A673 (cell line): ENCODE results near the gene NUDT2. TPM values are rescaled to one million over a fixed set of nuclear protein-coding genes. Genes with fewer than 3 reads are reported as not detected.
A peak's percentile ranks its signal among the peaks of the same experiment; 100 is the strongest.

Experiments
- BruUV-seq: library from RNA; stranded (reverse); fragments of 400-500 nt; replicated peaks from 2 replicates; lab custom pipeline; 2021; lab: Mats Ljungman, UMichigan
- CTCF ChIA-PET: fragments of 300-600 bp; sonication (Branson Sonifier 250); formaldehyde crosslinking; loops from one replicate; lab custom pipeline; 2022; ENCODE audit warnings: antibody characterized with exemption; lab: Charles Lee
- POLR2A ChIA-PET: fragments of 300-600 bp; sonication (Branson Sonifier 250); formaldehyde crosslinking; loops from one replicate; lab custom pipeline; 2022; ENCODE audit warnings: antibody characterized with exemption; ENCODE audit not compliant: low non-redundant PET; lab: Charles Lee
- DNase-seq: peaks from one replicate; pipeline ENCODE4 v3.0.0-alpha.2; 2015; ENCODE audit warnings: low spot score
- H3K27ac ChIP-seq: fragments of 200-600 bp; sonication (generic); 2 replicates; pipeline ENCODE4 v1.5.1; 2016; ENCODE audit warnings: mixed run types, low read depth, mild to moderate bottlenecking, mixed read lengths, antibody characterized with exemption, low read length; ENCODE audit not compliant: poor library complexity, severe bottlenecking
- H3K27me3 ChIP-seq: fragments of 200-600 bp; sonication (generic); replicated peaks from 2 replicates; pipeline ENCODE4 v1.6.1; 2017; ENCODE audit warnings: mixed run types, low read depth, mild to moderate bottlenecking, mixed read lengths, antibody characterized with exemption, low read length; ENCODE audit not compliant: insufficient read depth, poor library complexity
- H3K36me3 ChIP-seq: fragments of 200-600 bp; sonication (generic); 2 replicates; pipeline ENCODE4 v1.6.1; 2016; ENCODE audit warnings: mixed run types, mild to moderate bottlenecking, mixed read lengths, antibody characterized with exemption, low read length; ENCODE audit not compliant: insufficient read depth, poor library complexity, severe bottlenecking
- H3K4me1 ChIP-seq: fragments of 200-600 bp; sonication (generic); 2 replicates; pipeline ENCODE4 v1.6.1; 2017; ENCODE audit warnings: mixed run types, mild to moderate bottlenecking, mixed read lengths, antibody characterized with exemption, low read length; ENCODE audit not compliant: insufficient read depth, poor library complexity, severe bottlenecking
- H3K4me3 ChIP-seq: fragments of 200-600 bp; sonication (generic); 2 replicates; pipeline ENCODE4 v1.5.1; 2016; ENCODE audit warnings: low read depth, mixed run types, mild to moderate bottlenecking, mixed read lengths, low read length; ENCODE audit not compliant: poor library complexity, severe bottlenecking
- H3K9me3 ChIP-seq: fragments of 200-600 bp; sonication (generic); 2 replicates; pipeline ENCODE4 v1.6.1; 2016; ENCODE audit warnings: mixed run types, low read depth, mild to moderate bottlenecking, mixed read lengths, antibody characterized with exemption, low read length; ENCODE audit not compliant: poor library complexity, severe bottlenecking
- CTCF ChIP-seq: fragments of 300-800, 200-600 bp; sonication (generic); conservative IDR thresholded peaks from 2 replicates; pipeline ENCODE4 v1.5.1; 2017; ENCODE audit warnings: low read depth, mild to moderate bottlenecking, antibody characterized with exemption, low read length, moderate library complexity, mixed read lengths
- EZH2 ChIP-seq: fragments of 200-600 bp; sonication (generic); IDR thresholded peaks from 2 replicates; pipeline ENCODE4 v1.6.1; 2017; ENCODE audit warnings: borderline replicate concordance, low read depth, mild to moderate bottlenecking, mixed read lengths, antibody characterized with exemption, low read length; ENCODE audit not compliant: poor library complexity, severe bottlenecking
- intact Hi-C: fragments of 100-400 bp; cut with micrococcal nuclease; formaldehyde crosslinking; loops from one replicate; pipeline ENCODE4 v1.10.0; 2022; ENCODE audit not compliant: unreplicated experiment
- total RNA-seq: library from RNA; stranded (reverse); gene quantifications from 2 replicates; pipeline ENCODE4 v1.2.3, GENCODE V29; 2021

Gene NUDT2
- total RNA-seq, 1 experiment from 2014 or later = 19.1 TPM

GRCh38 chr9:34318163-34318790, 11.1 kb upstream of the NUDT2 start:
- BruUV-seq = no TSS peak
- no peak for DNase-seq
- H3K27ac ChIP-seq = no peak overlapping the region
- POLR2A ChIA-PET = interaction anchor here (0.6 kb wide), 2 partner anchors 237 to 944 kb away, joined by 5 to 6 read pairs; no protein-coding TSS in a partner anchor
- H3K4me3 ChIP-seq = no peak overlapping the region
- TF ChIP-seq EZH2 (no peak), CTCF (no peak)
- CTCF ChIA-PET = no interaction called here
- no peaks in the 10 kb centered on the region for H3K36me3 ChIP-seq
- intact Hi-C loops = no loop called here
- H3K9me3 ChIP-seq = no peaks in the 10 kb centered on the region
- H3K27me3 ChIP-seq = no peaks in the 10 kb centered on the region
- peaks cover 3% of the 10 kb centered on the region for H3K4me1 ChIP-seq

- no peak overlapping the region for H3K27ac ChIP-seq
- DNase-seq = no peak
- H3K4me1 ChIP-seq = peaks cover 22% of the 10 kb centered on the region
- intact Hi-C loops = no loop called here
- no peaks in the 10 kb centered on the region for H3K36me3 ChIP-seq
- no peaks in the 10 kb centered on the region for H3K9me3 ChIP-seq
- H3K27me3 ChIP-seq = no peaks in the 10 kb centered on the region
- POLR2A ChIA-PET = no interaction called here
- CTCF ChIA-PET = no interaction called here
- TF ChIP-seq CTCF = no peak
- no peak for TF ChIP-seq EZH2
- no TSS peak for BruUV-seq
- H3K4me3 ChIP-seq = no peak overlapping the region
Measured at GRCh38 chr9:34321451-34321850, 7.9 kb upstream of the NUDT2 start.

- no peaks in the 10 kb centered on the region for H3K27me3 ChIP-seq
- no peak overlapping the region for H3K4me3 ChIP-seq
- intact Hi-C loops = no loop called here
- H3K9me3 ChIP-seq = no peaks in the 10 kb centered on the region
- POLR2A ChIA-PET = no interaction called here
- DNase-seq = no peak
- CTCF ChIA-PET = no interaction called here
- no TSS peak for BruUV-seq
- H3K27ac ChIP-seq = peak overlapping the region; percentile 2
- H3K4me1 ChIP-seq = peaks cover 35% of the 10 kb centered on the region
- TF ChIP-seq CTCF = no peak
- H3K36me3 ChIP-seq = no peaks in the 10 kb centered on the region
Measured at GRCh38 chr9:34322899-34323591, 6.3 kb upstream of the NUDT2 start.
